GM19395 (cell line): ENCODE measurements around the gene RPS10.

ENCODE experiments used
- ATAC-seq: cut with Tn5 transposase; IDR thresholded peaks from one replicate; pipeline ENCODE4 v1.9.1; 2021; ENCODE audit warnings: mild to moderate bottlenecking, moderate library complexity; ENCODE audit not compliant: unreplicated experiment

RPS10 gene

GRCh38 chr6:34425498-34426410 is at the start of gene RPS10:
RPS10 (minus strand) TSS chr6:34426069; CDS start chr6:34425221, 848 bp downstream.
- ATAC-seq: peak; percentile 85

DNA sequence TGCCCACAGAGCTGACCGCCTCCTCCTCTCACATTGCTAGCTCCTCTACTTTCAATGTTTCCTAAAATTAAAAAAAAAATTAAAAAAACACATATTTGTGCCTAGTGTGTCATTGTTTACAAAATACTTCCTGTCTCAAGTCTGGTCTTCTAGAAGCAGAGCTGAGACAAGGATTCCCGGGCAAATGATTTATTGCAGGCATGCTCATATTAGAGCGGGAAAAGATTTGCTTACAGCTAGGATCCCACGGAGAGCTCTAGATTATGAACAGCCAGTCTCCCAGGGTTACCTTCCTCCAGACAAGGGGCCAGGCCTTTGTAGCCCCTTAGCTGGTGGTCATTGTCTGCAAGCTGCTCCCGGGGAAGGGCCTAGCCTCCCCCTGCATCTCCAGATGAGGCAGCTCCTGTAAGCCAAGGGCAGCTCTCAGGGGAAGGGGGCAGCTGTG is 49.4 kb upstream of the RPS10 start:
- ATAC-seq: no peak

DNA sequence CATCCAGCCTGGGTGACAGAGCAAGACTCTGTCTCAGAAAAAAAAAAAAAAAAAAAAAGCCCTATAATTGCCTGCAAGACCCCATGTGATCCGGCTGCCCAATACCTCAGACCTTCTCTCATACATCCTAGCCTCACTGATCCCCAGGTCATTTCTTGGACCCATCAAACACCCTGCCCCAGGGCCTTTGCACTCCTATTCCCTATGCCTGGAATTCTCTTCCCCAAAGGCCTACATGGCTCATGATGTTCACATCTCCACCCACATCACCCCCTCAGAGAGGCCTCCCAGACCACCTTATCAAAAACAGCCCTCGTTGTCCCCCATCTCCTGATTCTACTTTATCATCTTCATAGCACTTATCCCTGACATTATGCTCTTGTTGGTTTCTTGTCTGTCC is 48.9 kb upstream of the RPS10 start:
- no peak for ATAC-seq

DNA sequence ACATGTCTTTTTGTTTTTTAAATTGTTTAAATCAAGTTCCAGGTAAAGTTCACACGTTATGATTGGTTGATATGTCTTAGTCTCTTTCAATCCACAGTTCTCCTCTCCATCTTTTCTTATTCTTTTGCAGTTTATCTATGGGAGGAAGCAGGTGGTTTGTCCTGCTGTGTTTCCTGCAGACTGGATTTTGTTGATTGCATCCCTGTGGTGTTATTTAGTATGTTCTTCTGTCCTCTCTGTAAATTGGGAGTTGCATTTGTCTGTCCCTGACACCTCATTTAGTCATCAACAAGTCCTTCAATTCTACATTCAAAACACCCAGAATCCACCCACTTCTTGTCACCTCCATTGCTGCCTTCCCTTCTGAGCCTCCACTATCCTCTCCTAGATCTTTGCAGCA is 48.1 kb upstream of the RPS10 start:
- ATAC-seq: no peak

DNA sequence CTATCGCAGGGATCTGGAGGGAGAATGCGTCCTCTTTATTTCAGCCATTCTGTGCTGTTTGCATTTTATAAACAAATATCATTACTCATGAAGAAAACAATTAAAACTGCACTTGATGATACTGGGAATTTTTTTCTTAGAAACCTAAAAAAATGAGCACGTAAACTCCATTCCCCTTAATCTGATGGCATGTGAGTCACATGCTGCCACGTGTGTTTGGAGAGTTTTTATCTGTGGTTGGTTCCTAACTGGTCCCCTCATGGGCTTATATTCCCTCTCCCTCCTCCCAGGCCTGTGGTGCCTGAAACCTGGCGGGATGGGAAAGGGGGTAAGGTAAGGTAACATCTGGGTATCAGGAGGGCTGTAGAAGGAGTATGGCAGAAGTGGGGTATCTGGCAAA is 46.6 kb upstream of the RPS10 start:
- ATAC-seq: no peak

DNA sequence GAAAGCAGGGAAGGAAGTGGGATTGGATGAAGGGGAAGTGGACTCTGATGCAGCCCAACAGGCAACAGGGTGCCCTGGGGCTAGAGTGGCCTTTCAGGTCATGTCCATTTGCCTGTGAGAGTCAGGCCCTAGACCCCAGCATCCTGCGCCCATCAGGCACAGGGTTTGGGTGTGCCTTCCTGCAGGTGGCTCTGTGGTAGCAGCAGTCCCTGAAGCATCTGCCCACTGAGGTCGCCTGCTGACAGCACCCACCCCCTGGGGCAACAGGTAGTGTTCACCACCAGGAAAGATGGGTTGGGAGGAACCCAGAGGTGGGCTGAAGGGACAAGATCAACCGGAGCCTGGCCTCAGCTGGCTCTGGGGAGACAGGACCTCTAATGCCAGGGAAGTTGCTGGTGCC is 43.6 kb upstream of the RPS10 start:
- ATAC-seq: no peak

GRCh38 chr6:34468378-34468892 is 42.6 kb upstream of the RPS10 start:
- no peak for ATAC-seq

- no peak for ATAC-seq
Measured at GRCh38 chr6:34466242-34467185, 40.6 kb upstream of the RPS10 start.

DNA sequence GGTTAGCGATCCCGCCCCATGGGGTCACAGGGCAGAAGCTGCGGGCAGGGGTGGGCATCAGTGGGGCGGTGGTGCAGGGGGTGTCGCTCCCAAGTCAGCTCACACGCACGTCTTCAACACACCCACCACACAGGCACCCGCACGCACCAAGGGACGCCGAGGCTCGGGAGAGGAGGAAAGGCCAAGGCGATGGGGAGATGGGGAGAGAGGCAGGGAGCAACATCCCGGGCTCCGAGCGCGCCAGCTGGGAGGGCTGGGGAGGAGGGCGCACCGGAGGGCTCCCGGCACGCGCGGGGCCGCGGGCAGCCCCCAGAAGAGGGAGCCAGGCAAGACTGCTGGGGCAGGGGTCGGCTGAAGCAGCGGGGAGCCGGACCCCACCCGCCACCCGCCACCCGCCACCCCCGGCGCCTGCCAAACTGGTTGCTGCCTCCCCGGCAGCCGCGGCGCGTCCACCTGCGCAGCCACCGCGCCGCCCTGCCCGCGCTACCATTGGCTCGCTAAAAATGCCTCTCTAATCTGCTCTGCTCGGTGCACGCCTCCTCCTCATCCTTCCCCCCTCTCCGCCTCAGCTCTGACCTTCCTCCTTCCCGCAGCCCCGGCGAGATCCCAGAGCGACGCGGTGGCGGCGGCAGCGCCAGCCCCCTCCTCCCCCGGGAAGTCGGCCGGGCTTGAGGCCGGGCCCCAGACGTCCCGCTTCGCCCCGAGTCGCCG is 39.8 kb upstream of the RPS10 start, which contains the start of gene PACSIN1:
TSS of gene PACSIN1 (plus strand) at position 546 of the 711 bp plus-strand sequence. CDS start 60,230 bp downstream, outside the sequence.
- no peak for ATAC-seq

- no peak for ATAC-seq
Measured at GRCh38 chr6:34463849-34464248, 38.0 kb upstream of the RPS10 start.

GRCh38 chr6:34463299-34463698 is 37.4 kb upstream of the RPS10 start:
- no peak for ATAC-seq

DNA sequence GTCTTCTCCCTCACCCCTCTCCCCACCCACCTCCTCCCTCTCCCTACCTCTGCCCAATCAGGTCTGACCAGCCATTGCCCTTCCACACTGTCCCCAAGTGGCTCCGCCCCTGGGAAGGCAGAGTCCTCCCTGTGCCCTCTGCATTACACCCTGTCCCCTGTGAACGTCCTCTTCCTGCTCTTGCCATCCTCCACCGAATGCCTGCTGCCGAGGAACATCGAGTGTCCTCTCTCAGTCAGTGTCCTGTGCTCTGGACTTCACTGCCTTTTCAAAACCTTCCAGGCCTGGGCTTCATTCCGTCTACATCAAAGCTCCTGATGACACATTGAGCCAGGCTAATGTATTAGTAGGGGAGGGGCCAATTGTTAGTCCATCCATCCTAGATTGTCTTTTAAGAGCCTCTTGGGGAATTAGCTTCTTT is 36.7 kb upstream of the RPS10 start:
- ATAC-seq: no peak

- ATAC-seq: no peak
Measured at GRCh38 chr6:34462010-34462409, 36.1 kb upstream of the RPS10 start.

DNA sequence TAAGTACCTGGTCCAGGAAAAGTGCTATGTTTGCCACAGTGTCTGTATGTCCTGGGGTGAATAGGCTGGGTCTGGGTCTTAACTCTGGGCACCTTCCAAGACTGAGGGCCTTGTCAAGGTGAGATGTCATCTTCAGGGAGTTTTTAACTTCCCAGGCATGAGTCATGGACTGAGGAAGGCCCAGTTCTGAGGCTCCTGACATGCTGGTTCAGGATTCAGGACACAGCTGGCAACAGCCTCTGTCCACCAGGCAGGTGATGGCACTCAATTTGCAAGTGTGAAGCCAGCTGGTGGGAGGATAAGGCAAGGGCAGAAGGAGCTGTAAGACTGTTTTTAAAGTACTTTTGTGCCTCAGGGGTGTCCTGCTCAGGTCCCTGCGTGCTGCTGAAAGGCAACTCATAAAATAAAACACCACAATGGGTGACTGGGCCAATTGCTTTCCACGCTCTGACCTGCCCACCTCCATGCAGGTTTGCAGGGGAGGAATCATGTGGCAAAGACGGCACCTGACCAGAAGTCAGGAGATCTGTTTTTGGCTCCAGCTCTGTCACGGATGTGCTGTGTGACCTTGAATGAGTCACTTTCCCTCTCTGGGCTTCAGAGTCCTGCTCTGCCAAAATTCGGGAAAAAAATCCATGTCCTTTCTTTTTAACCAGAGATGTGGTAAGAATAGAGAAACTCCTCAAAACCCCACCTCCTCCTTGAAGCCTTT is 35.1 kb upstream of the RPS10 start:
- ATAC-seq: no peak

GRCh38 chr6:34459899-34460593 is 34.2 kb upstream of the RPS10 start:
- no peak for ATAC-seq

GRCh38 chr6:34457742-34458735 is 32.2 kb upstream of the RPS10 start:
- no peak for ATAC-seq

- no peak for ATAC-seq
Measured at GRCh38 chr6:34457382-34457741, 31.5 kb upstream of the RPS10 start.

- no peak for ATAC-seq
Measured at GRCh38 chr6:34455831-34456230, 30.0 kb upstream of the RPS10 start.
